Mesendoderm (in vitro differentiated cells): ENCODE results near the gene SF3B6.
"Not testable (repeated sequence)": the region's sequence is repeated elsewhere in the genome, so short reads cannot be mapped to it uniquely, and the experiment has no call there.

Experiments used
- DNase-seq: peaks from one replicate; pipeline ENCODE4 v3.0.0; 2013
- H2AK5ac ChIP-seq: 2 replicates; pipeline ENCODE4 v1.6.1; 2013; ENCODE audit warnings: low read length, inconsistent platforms
- H2BK120ac ChIP-seq: 2 replicates; pipeline ENCODE4 v1.6.1; 2013; ENCODE audit warnings: low read depth, mild to moderate bottlenecking, low read length, moderate library complexity, mixed read lengths
- H2BK15ac ChIP-seq: replicated peaks from 2 replicates; pipeline ENCODE4 v1.6.1; 2013; ENCODE audit warnings: low read depth, mild to moderate bottlenecking, moderate library complexity
- H2BK5ac ChIP-seq: 2 replicates; pipeline ENCODE4 v1.6.1; 2013; ENCODE audit warnings: low read length, inconsistent platforms
- H3K18ac ChIP-seq: 2 replicates; pipeline ENCODE4 v1.6.1; 2013; ENCODE audit warnings: mild to moderate bottlenecking, low read length, mixed read lengths
- H3K23ac ChIP-seq: one replicate; pipeline ENCODE4 v1.6.1; 2013; ENCODE audit warnings: low read length
- H3K27ac ChIP-seq: 2 replicates; pipeline ENCODE4 v1.5.1; 2013; ENCODE audit warnings: low read depth, mild to moderate bottlenecking, inconsistent platforms, low read length, moderate library complexity
- H3K27me3 ChIP-seq: 2 replicates; pipeline ENCODE4 v1.6.1; 2013; ENCODE audit warnings: low read length, control low read depth, mild to moderate bottlenecking, inconsistent platforms; ENCODE audit not compliant: insufficient read depth, poor library complexity
- H3K36me3 ChIP-seq: 2 replicates; pipeline ENCODE4 v1.6.1; 2013; ENCODE audit warnings: low read length, inconsistent platforms; ENCODE audit not compliant: control insufficient read depth, insufficient read depth
- H3K4ac ChIP-seq: one replicate; pipeline ENCODE4 v1.6.1; 2013; ENCODE audit warnings: low read depth, mild to moderate bottlenecking, low read length, moderate library complexity
- H3K4me1 ChIP-seq: 2 replicates; pipeline ENCODE4 v1.6.1; 2013; ENCODE audit warnings: low read depth, low read length, inconsistent platforms; ENCODE audit not compliant: control insufficient read depth
- H3K4me2 ChIP-seq: 2 replicates; pipeline ENCODE4 v1.6.1; 2013; ENCODE audit warnings: low read length
- H3K4me3 ChIP-seq: 2 replicates; pipeline ENCODE4 v1.5.1; 2013; ENCODE audit warnings: mild to moderate bottlenecking, low read length
- H3K56ac ChIP-seq: one replicate; pipeline ENCODE4 v1.6.1; 2013; ENCODE audit warnings: low read length
- H3K79me1 ChIP-seq: 2 replicates; pipeline ENCODE4 v1.6.1; 2013; ENCODE audit warnings: low read length, inconsistent platforms
- H3K79me2 ChIP-seq: 2 replicates; pipeline ENCODE4 v1.6.1; 2013; ENCODE audit warnings: mild to moderate bottlenecking, low read length; ENCODE audit not compliant: control insufficient read depth, insufficient read depth
- H3K9ac ChIP-seq: 2 replicates; pipeline ENCODE4 v1.6.1; 2013; ENCODE audit warnings: low read length, inconsistent platforms
- H4K5ac ChIP-seq: one replicate; pipeline ENCODE4 v1.6.1; 2013; ENCODE audit warnings: low read length
- H4K8ac ChIP-seq: one replicate; pipeline ENCODE4 v1.6.1; 2013; ENCODE audit warnings: low read depth, mild to moderate bottlenecking, control low read depth, low read length, moderate library complexity
- WGBS: extraction: QIAGEN DNeasy Blood & Tissue Kit; methylation state at CpG from one replicate; pipeline ENCODE4 v1.1.7; 2013; ENCODE audit warnings: low lambda C conversion rate, missing lambda C conversion rate; ENCODE audit not compliant: insufficient coverage; ENCODE audit errors: extremely low coverage; 5-methylcytosine and 5-hydroxymethylcytosine counted together

The SF3B6 gene

DNA sequence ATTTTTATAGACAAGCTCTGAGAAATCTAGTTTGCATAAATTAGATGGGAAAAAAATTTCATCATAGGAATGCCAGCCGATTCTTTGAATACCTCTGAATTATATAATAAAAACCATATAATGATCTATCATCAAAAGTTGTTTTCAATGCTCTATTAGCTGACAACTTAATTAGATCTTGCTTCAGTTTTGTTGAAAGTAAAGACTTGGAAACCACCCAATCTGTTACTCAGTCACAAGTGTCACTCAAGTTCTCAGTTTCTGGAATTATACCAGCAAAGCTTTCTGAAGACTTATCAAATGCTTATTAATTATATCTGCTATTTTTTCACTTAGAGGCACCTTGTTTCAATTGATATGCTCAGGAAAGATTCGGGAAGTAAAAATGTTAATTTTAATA, 25.9 kb upstream of the SF3B6 start:
- Histone ChIP-seq H2AK5ac (no peak overlapping the region), H3K9ac (no peak overlapping the region), H3K4me1 (no peaks in the 10 kb centered on the region), H3K36me3 (no peaks in the 10 kb centered on the region), H3K79me2 (no peaks in the 10 kb centered on the region), H3K18ac (no peak overlapping the region), H3K4ac (no peak overlapping the region), H2BK5ac (no peak overlapping the region), H3K23ac (no peak overlapping the region), H3K56ac (no peak overlapping the region), H3K27me3 (no peaks in the 10 kb centered on the region), H2BK15ac (no peak overlapping the region), H3K79me1 (no peaks in the 10 kb centered on the region), H3K4me2 (no peak overlapping the region), H4K5ac (no peak overlapping the region), H4K8ac (no peak overlapping the region), H3K27ac (no peak overlapping the region), H3K4me3 (no peak overlapping the region), H2BK120ac (no peak overlapping the region)
- no peak for DNase-seq
- no CpG with 5 or more reads among the region's 2 CpGs for WGBS

DNA sequence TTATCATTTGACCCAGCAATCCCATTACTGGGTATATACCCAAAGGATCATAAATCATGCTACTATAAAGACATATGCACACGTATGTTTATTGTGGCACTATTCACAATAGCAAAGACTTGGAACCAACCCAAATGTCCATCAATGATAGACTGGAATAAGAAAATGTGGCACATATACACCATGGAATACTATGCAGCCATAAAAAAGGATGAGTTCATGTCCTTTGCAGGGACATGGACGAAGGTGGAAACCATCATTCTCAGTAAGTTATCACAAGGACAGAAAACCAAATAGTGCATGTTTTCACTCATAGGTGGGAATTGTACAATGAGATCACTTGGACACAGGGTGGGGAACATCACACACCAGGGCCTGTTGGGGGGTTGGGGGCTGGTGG, 24.6 kb upstream of the SF3B6 start:
- H3K56ac ChIP-seq, H3K18ac ChIP-seq, H3K4me3 ChIP-seq, H2BK120ac ChIP-seq, H3K27ac ChIP-seq, H3K27me3 ChIP-seq, H2BK15ac ChIP-seq, H3K4me2 ChIP-seq, H2BK5ac ChIP-seq, H4K8ac ChIP-seq, H3K23ac ChIP-seq, H3K79me2 ChIP-seq, H3K4ac ChIP-seq, H2AK5ac ChIP-seq, H3K9ac ChIP-seq, H4K5ac ChIP-seq, DNase-seq, H3K79me1 ChIP-seq, H3K36me3 ChIP-seq, H3K4me1 ChIP-seq: not testable (repeated sequence)
- WGBS, result no CpG with 5 or more reads among the region's 2 CpGs

GRCh38 chr2:24095171-24095677, 19.1 kb upstream of the SF3B6 start:
- H2BK15ac ChIP-seq, H3K18ac ChIP-seq, H3K27me3 ChIP-seq, H2BK5ac ChIP-seq, H4K5ac ChIP-seq, H3K27ac ChIP-seq, H3K4me1 ChIP-seq, H3K4ac ChIP-seq, H2BK120ac ChIP-seq, H3K4me2 ChIP-seq, H3K9ac ChIP-seq, H2AK5ac ChIP-seq, H3K79me2 ChIP-seq, H3K36me3 ChIP-seq, H3K4me3 ChIP-seq, H3K79me1 ChIP-seq, H3K23ac ChIP-seq, H3K56ac ChIP-seq, H4K8ac ChIP-seq: not testable (repeated sequence)
- DNase-seq, result peak; percentile 32
- WGBS, result no CpG with 5 or more reads among the region's 17 CpGs

DNA sequence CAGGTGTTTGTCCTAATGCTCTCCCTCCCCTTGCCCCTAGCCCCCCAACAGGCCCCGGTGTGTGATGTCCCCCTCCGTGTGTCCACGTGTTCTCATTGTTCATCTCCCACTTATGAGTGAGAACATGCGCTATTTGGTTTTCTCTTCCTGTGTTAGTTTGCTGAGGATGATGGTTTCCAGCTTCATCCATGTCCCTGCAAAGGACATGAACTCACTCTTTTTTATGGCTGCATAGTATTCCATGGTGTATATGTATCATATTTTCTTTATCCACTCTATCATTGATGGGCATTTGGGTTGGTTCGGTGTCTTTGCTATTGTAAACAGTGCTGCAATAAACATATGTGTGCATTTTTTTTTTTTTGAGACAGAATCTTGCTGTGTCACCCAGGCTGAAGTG, 17.1 kb upstream of the SF3B6 start:
- H3K4me2 ChIP-seq, H2BK15ac ChIP-seq, H3K9ac ChIP-seq, H3K4me1 ChIP-seq, H3K4me3 ChIP-seq, H3K56ac ChIP-seq, H3K79me1 ChIP-seq, H3K79me2 ChIP-seq, H2BK5ac ChIP-seq, H4K8ac ChIP-seq, H3K27ac ChIP-seq, H3K27me3 ChIP-seq, H4K5ac ChIP-seq, H3K36me3 ChIP-seq, H2AK5ac ChIP-seq, H3K23ac ChIP-seq, H2BK120ac ChIP-seq, H3K18ac ChIP-seq, H3K4ac ChIP-seq, DNase-seq: not testable (repeated sequence)
- WGBS, result no CpG with 5 or more reads among the region's 5 CpGs

DNA sequence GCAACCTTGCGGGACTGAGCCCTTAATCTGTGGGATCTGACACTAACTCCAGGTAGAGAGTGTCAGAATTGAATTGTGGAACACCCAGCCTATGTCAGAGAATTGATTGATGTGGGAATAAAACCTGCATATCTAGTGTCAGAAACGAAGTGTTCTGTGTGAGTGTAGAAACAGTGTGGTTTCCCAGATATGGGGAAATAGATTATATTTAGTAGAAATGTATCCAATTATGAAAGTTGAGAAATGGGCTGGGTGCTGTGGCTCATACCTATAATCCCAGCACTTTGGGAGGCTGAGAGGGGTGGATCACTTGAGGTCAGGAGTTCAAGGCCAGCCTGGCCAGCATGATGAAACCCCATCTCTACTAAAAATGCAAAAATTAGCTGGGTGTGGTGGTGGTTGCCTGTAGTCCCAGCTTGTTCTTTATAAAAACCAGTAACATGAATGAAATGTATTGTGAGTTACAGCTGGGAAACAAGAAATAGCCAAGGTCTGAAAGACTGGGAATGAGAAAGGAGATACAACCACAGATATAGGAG, 12.8 kb upstream of the SF3B6 start:
- Histone ChIP-seq H3K9ac (no peak overlapping the region), H2BK15ac (no peak overlapping the region), H3K79me1 (no peaks in the 10 kb centered on the region), H3K18ac (no peak overlapping the region), H3K36me3 (no peaks in the 10 kb centered on the region), H4K8ac (no peak overlapping the region), H3K56ac (no peak overlapping the region), H3K27ac (no peak overlapping the region), H2BK120ac (no peak overlapping the region), H4K5ac (no peak overlapping the region), H3K23ac (no peak overlapping the region), H3K4me2 (no peak overlapping the region), H3K4ac (no peak overlapping the region), H3K79me2 (no peaks in the 10 kb centered on the region), H2AK5ac (no peak overlapping the region), H3K4me3 (no peak overlapping the region), H3K4me1 (no peaks in the 10 kb centered on the region), H3K27me3 (no peaks in the 10 kb centered on the region), H2BK5ac (no peak overlapping the region)
- no CpG with 5 or more reads among the region's 2 CpGs for WGBS
- DNase-seq, result no peak

GRCh38 chr2:24087032-24087431, 10.9 kb upstream of the SF3B6 start:
- no peak for DNase-seq
- Histone ChIP-seq H3K18ac (no peak overlapping the region), H3K4me2 (no peak overlapping the region), H3K56ac (no peak overlapping the region), H3K27me3 (no peaks in the 10 kb centered on the region), H3K4me3 (no peak overlapping the region), H2BK15ac (no peak overlapping the region), H3K79me2 (no peaks in the 10 kb centered on the region), H4K8ac (no peak overlapping the region), H4K5ac (no peak overlapping the region), H2AK5ac (no peak overlapping the region), H3K4me1 (peaks cover 3% of the 10 kb centered on the region), H2BK120ac (no peak overlapping the region), H3K36me3 (peaks cover 1% of the 10 kb centered on the region), H2BK5ac (no peak overlapping the region), H3K9ac (no peak overlapping the region), H3K79me1 (no peaks in the 10 kb centered on the region), H3K4ac (no peak overlapping the region), H3K23ac (no peak overlapping the region), H3K27ac (no peak overlapping the region)
- no CpG with 5 or more reads among the region's 3 CpGs for WGBS
